Stomach (tissue), 4 donors: ENCODE measurements around the gene BRF1.
"Not testable (repeated sequence)": the region's sequence is repeated elsewhere in the genome, so short reads cannot be mapped to it uniquely, and the experiment has no call there.

ENCODE experiments used
- CTCF ChIP-seq, 7 experiments: fragments of 450-650 bp in 4 of 7; fragments of 200-600 bp in 3 of 7; sonication (generic) in 3 of 7; IDR thresholded peaks; one replicate each; pipeline ENCODE4 v1.5.1; 2016 to 2019; ENCODE audit warnings: antibody characterized with exemption in 7 of 7, control low read depth in 2 of 7, mild to moderate bottlenecking in 1 of 7
- EP300 ChIP-seq: sonication (generic); formaldehyde crosslinking; IDR thresholded peaks from one replicate; pipeline ENCODE4 v1.6.1; 2017; ENCODE audit warnings: antibody characterized with exemption
- POLR2A ChIP-seq, 4 donors: fragments of 450-650 bp; IDR thresholded peaks; one replicate each; pipeline ENCODE4 v1.6.1; 2016; ENCODE audit warnings: antibody characterized with exemption in 4 of 4, control low read depth in 2 of 4, mild to moderate bottlenecking in 1 of 4, moderate library complexity in 1 of 4
- POLR2AphosphoS5 ChIP-seq, 3 donors: sonication (generic); formaldehyde crosslinking; IDR thresholded peaks; one replicate each; pipeline ENCODE4 v1.6.1; 2016; ENCODE audit warnings: antibody characterized with exemption in 3 of 3

- TF ChIP-seq CTCF (IDR thresholded peaks at IDR 0.05); POLR2A (IDR thresholded peaks at IDR 0.05); EP300; POLR2AphosphoS5 (IDR thresholded peaks at IDR 0.05): not testable (repeated sequence)
Observed at GRCh38 chr14:105277448-105277847, 23.4 kb downstream of the BRF1 start.
